GM12875 (cell line): ENCODE data around the gene TMEM132D.

Source experiments
- H3K4me3 ChIP-seq: one replicate; pipeline ENCODE4 v1.5.1; 2011; ENCODE audit warnings: low read depth, low read length, control low read depth
- CTCF ChIP-seq: IDR thresholded peaks from 2 replicates; pipeline ENCODE4 v1.5.1; 2011; ENCODE audit warnings: low read depth, mild to moderate bottlenecking, control low read depth, inconsistent platforms, low read length, moderate library complexity, borderline replicate concordance; ENCODE audit not compliant: insufficient read depth

Gene TMEM132D

GRCh38 chr12:129483111-129483893 lies 420.5 kb downstream of the TMEM132D start:
- H3K4me3 ChIP-seq = no peak overlapping the region
- no peak for TF ChIP-seq CTCF

- no peak overlapping the region for H3K4me3 ChIP-seq
- no peak for TF ChIP-seq CTCF
These were observed 421.9 kb downstream of the TMEM132D start for GRCh38 chr12:129481921-129482320.

GRCh38 chr12:129470196-129470595 lies 433.6 kb downstream of the TMEM132D start:
- no peak for TF ChIP-seq CTCF

GRCh38 chr12:129467726-129468125 lies 436.1 kb downstream of the TMEM132D start:
- H3K4me3 ChIP-seq = no peak overlapping the region

More at GRCh38 chr12:129470196-129470595, 433.6 kb downstream of the TMEM132D start:
- H3K4me3 ChIP-seq = no peak overlapping the region

GRCh38 chr12:129467289-129467688 lies 436.5 kb downstream of the TMEM132D start:
- no peak for TF ChIP-seq CTCF
- H3K4me3 ChIP-seq = no peak overlapping the region

More at GRCh38 chr12:129467726-129468125, 436.1 kb downstream of the TMEM132D start:
- TF ChIP-seq CTCF = no peak

GRCh38 chr12:129466499-129466898 lies 437.3 kb downstream of the TMEM132D start:
- no peak for TF ChIP-seq CTCF
- H3K4me3 ChIP-seq = no peak overlapping the region

- TF ChIP-seq CTCF = no peak
- H3K4me3 ChIP-seq = no peak overlapping the region
These were observed 443.9 kb downstream of the TMEM132D start for GRCh38 chr12:129459886-129460285.
